KOPT-K1 (cell line): ENCODE measurements around the gene IGHMBP2.

Experiments
- H3K27ac ChIP-seq: fragments of 200-600 bp; sonication (generic); 2 replicates; pipeline ENCODE4 v1.5.1; 2016; ENCODE audit warnings: antibody characterized with exemption, mild to moderate bottlenecking, low read depth, low read length; ENCODE audit not compliant: poor library complexity, severe bottlenecking
- H3K36me3 ChIP-seq: fragments of 200-600 bp; sonication (generic); 2 replicates; pipeline ENCODE4 v1.5.1; 2017; ENCODE audit warnings: antibody characterized with exemption, mild to moderate bottlenecking, low read length, moderate library complexity; ENCODE audit not compliant: insufficient read depth
- H3K9me3 ChIP-seq: fragments of 200-600 bp; sonication (generic); 2 replicates; pipeline ENCODE4 v1.5.1; 2017; ENCODE audit warnings: antibody characterized with exemption, low read length, mild to moderate bottlenecking; ENCODE audit not compliant: insufficient read depth, poor library complexity, severe bottlenecking

The IGHMBP2 gene

DNA sequence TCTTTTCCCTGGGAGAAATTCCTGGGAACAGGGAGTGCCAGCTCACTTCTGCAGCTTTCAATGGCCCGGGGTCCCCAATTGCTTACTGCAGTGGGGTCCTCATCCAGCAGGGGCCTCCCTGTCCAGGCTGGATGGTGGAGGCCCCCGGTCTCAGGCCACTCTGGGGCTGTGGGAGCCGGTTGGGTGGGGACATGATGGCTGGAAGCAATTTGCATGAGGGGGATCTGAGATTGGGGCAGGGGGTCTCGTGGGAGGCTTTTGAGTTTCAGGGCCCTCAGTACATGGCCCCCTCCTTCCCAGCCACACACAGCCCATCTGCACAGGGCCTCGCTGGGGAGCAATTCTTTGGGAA lies 51.9 kb downstream of the IGHMBP2 start:
- Histone ChIP-seq H3K9me3 (no peaks in the 10 kb centered on the region), H3K27ac (no peak overlapping the region), H3K36me3 (no peaks in the 10 kb centered on the region)

DNA sequence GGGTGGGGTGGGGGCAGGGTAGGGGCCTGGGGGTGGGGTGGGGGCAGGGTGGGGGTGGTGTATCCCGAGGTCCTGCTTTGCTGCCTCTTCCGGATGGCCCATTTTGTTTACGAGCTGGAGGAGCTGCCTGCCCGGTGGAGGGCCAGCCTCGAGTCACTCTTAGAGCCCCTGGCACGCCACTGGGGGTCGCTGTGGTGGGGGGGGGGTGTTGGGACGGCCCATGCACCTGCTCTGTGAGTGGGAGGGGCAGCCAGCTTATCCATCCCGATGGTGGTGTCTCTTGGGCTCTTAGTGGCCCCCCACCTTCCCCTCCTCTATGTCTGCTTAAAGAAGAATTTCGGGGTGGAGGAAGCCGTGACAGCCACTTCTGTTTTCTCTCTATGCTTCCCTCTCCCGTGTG lies 52.5 kb downstream of the IGHMBP2 start:
- no peaks in the 10 kb centered on the region for H3K9me3 ChIP-seq
- no peak overlapping the region for H3K27ac ChIP-seq
- no peaks in the 10 kb centered on the region for H3K36me3 ChIP-seq

DNA sequence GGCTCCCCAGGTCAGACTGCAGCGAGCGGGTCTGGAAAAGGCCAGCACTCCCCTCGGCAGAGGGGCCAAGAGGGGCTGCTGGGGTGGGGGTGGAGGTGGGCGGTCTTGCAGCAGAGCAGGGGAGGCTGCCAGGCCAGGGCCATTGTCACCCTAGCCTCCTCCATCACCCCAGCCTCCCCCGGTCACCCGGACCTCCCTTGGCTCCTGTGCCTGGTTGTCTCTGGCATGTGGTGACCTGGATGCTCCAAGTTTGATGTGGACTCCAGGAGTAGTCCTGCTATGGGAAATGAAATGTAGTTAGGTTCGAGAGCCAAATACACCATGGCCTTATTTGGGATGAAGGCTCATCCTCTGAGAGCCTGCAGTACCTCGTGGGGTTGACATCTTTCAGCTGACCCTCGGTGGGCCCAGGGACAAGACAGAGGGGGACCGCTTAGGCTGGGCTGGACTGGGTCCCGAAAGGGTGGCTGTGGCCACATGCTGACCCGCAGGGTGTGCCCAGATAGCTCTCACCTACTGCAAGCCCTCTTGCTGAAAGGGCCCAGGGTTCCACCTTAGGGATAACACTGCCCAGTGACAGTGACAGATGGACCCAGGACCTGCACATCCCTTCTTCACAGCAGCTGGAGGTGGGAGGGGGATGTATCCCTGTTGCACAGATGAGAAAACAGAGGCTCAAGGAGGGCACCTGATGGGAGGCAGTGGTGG lies 53.0 kb downstream of the IGHMBP2 start:
- Histone ChIP-seq H3K27ac (no peak overlapping the region), H3K9me3 (no peaks in the 10 kb centered on the region), H3K36me3 (no peaks in the 10 kb centered on the region)

DNA sequence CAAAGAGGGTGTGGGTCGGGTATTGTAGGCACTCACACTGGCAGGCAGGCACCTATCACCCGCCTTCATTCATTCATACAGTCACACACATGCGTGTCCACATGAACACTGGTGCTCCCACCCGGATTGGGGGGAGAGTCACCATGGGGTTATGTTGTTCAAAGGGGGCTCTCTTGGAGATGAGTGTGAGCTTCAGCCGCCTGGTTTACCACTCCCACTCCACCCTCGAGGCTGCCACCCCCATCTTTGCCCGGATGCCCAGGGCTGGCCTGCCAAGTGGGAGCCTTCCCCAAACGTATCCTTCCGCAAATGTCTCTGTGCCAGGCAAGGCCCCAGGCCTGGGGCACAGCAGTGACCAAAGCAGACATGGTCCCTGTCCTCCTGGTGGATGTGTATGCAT lies 54.5 kb downstream of the IGHMBP2 start:
- Histone ChIP-seq H3K36me3 (no peaks in the 10 kb centered on the region), H3K27ac (no peak overlapping the region), H3K9me3 (no peaks in the 10 kb centered on the region)

DNA sequence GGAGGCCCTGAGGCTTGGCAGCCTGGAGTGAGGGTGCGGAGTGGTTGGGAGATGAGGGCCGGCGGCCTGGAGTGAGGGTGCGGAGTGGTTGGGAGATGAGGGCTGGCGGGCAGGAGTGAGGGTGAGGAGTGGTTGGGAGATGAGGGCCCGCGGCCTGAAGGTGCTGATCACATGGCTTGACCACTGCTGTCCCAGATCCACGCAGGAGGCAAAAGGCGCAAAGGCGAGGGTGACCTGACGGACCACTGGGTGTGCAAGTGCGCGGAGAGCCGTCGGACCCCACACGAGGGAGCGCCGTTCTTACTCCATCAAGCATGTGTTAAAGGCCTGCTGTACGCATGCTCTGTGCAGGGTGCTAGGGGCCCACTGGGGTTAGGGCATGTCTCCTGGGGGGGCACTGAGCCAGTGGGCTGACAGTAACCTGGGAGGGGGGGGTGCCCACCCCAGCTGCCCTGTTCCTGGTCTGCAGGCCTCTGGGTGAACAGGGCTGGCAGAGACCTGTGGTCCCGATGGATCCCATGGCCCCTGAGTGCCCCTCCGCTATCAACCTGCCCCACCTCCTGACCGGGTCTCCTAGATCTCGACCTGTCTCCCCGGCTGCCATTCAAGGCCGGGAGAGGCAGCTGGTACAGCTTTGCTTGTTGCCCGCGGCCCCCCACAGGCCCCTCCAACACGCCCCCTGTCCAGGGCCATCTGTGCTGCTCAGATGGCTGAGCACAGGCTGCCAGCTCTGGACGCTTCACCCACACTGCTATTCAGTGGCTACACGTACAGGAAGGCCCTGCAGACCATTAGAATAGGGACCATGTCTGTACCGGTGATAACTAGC lies 56.0 kb downstream of the IGHMBP2 start:
- no peaks in the 10 kb centered on the region for H3K36me3 ChIP-seq
- no peaks in the 10 kb centered on the region for H3K9me3 ChIP-seq
- H3K27ac ChIP-seq, result no peak overlapping the region

DNA sequence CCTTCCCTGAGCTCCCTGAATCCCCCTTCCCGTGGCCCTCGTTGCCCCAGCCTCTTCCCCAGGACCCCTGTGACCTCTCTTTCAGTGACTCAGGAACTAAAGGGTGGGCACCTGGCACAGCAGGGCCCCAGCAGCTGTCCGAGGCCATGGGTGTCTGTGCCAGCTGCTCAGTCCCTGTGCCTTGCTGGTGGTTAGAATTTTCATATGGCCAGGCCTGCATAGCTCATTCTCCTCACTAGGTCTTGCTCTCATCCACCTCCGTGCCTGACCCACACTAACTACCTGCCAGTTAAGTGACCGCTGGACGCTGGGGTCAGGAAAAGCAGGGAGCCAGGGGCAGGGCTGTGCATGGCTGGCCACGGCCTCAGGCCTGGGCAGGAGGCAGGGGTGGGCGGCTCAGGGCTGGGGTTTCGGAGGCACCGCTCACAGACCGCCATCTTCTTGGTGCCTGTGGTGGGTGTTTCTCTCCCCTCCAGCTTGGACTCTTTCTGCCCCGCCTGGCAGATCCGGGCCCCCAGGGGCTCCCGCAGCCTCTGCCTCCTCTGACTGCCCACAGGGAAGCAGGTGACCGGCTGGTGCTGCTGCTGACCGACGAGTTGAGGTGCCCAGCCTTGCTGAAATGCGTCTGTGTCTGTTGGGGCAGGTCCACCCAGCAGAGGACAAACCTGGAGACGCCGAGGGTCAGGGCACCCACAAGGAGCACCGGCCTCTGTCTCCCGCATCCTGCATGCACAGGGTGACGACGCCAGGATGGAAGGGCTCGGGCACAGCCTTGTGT lies 56.8 kb downstream of the IGHMBP2 start:
- Histone ChIP-seq H3K9me3 (no peaks in the 10 kb centered on the region), H3K36me3 (no peaks in the 10 kb centered on the region), H3K27ac (no peak overlapping the region)

DNA sequence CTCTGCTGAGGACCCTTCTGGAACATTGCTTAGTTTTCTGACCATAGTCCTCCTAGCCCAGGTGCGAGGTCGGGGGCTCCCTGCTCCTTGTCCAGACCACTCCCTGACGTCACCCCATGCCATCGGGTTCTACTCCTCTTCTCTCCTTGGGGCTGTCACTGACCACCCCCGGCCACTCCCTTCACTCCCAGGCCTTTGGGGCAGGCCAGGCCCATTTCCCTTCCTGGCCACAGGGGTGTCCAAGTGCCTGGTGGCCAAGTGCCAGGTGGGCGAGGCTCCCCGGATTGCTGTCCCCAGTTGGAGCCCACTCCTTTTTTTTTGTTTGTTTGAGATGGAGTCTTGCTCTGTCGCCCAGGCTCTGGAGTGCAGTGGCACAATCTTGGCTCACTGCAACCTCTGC lies 57.6 kb downstream of the IGHMBP2 start:
- Histone ChIP-seq H3K36me3 (no peaks in the 10 kb centered on the region), H3K27ac (no peak overlapping the region), H3K9me3 (no peaks in the 10 kb centered on the region)

DNA sequence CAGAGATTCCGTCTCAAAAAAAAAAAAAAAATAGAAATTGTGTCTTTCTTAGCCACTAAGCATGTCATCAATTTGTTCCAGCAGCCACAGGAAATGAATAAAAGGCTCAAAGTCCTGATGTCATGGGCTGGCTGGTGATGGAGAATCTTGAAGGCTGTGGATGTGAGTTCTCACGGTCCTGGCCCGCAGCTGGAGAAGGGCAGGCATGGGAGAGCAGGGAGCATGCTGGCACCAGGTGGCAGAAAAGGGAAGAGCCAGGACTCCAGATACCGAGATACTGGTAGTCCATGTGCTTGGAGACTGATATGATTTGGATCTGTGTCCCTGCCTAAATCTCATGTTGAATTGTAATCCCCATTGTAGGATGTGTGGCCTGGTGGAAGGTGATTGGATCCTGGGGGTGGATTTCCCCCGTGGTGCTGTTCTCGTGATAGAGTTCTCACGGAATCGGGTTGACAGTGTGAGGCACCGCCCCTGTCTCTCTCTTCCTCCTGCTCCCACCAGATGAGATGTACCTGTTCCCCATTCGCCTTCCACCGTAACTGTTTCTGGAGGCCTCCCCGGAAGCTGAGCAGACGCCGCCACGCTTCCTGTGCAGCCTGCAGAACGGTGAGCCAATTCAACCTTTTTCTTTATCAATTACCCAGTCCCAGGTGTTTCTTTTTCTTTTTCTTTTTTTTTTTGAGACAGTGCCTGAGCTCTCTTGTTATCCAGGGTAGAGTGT lies 59.0 kb downstream of the IGHMBP2 start:
- no peaks in the 10 kb centered on the region for H3K9me3 ChIP-seq
- peak overlapping the region; percentile 45 for H3K27ac ChIP-seq
- no peaks in the 10 kb centered on the region for H3K36me3 ChIP-seq

DNA sequence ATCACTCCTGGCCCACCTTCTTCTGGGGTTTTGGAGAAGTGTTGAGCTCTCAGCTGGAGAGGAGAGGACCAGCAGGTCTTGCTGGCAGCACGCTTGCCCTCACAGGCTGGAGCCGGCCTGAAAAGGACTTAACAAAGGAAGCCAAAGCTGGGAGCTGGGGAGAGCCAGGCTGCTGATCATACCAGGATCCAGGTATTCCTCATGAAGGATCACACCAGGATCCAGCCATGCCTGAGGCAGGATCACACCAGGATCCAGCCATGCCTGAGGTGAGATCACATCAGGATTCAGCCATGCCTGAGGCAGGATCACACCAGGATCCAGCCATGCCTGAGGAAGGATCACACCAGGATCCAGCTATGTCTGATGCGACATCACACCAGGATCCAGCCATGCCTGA lies 60.1 kb downstream of the IGHMBP2 start:
- no peaks in the 10 kb centered on the region for H3K9me3 ChIP-seq
- no peaks in the 10 kb centered on the region for H3K36me3 ChIP-seq
- H3K27ac ChIP-seq, result peak overlapping the region; percentile 45

DNA sequence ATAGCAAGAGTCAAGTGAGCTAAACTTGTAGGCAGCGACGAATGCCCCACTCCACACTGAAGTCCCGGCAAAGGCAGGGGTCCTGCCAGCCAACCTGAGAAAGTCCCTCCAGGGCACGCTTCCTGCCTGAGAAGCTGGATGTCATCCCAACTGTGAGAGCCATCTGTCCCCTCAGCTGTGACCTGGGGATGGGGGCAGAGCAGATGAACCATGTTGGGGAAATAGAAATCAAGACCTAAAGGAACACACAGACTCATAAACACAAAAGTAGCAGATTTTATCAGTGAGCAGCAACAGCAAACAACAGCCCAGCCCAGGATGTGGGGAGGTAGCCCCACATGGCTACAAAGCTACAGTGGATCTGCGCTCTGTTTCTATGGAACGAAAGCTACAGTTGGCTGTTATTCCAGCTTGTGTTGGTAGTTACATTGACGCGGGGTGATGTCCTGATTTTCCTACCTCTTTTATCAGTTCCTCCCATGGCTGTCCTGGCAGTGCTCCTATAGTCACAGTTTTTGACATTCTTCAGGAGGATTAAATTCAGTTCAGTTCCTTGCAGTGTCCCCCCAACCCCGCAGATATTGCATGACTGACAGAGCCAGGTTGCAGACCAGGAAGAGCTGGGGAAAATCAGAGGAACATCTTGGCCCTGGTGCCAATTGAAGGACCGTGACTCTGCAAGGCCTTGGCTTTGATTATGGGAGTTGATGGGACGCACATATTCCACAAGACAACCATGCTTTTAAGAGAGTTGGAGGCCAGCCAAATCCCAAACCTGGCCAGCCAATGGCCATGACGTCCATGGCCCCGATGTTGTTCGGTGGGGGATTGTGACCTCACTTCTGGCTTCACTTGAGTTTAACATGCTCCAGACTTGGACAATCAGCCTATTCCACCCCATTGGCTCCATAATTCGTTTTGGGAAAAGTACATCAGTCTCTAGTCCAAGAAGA lies 62.5 kb downstream of the IGHMBP2 start:
- H3K27ac ChIP-seq, result no peak overlapping the region
- no peaks in the 10 kb centered on the region for H3K9me3 ChIP-seq
- no peaks in the 10 kb centered on the region for H3K36me3 ChIP-seq

DNA sequence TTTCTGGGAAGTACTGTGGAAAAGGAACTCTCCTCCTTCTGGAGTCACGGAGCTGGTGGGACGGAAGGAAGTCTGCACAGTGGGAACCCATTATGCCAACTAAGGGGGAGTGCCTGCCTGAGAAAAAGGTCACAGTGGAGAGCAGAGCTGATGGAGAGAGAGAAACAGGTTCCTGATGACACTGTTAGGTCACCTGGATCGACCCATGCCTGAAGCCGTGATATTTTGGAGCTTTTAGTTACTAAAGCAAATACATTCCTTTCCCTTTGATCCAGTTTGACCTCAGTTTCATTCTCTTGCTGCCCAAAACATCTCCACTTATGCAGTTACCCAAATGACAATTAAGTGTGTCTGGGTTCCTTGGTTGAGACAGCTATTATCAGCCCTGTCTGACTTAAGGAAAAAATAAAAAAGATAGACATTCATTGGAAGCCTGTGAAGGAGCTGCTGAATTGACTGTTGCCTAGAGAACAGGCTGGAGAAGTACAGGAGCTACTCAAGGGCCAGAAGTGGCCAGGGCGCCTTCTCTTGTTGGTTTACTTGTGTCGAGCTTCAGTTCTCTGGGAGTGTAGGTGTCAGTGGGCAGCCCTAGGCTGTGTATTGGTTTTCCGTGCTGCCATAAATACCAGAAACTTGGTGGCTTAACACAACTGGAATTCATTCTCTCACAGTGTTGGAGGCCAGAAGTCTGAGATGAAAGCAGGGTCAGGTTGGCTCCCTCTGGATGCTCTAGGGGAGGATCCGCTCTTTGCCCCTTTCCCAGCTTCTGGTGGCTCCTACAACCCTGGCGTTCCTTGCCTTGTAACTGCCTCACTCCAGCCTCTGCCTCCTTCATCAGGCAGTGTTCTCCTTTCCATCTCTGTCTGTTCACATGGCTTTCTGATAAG lies 63.4 kb downstream of the IGHMBP2 start:
- no peak overlapping the region for H3K27ac ChIP-seq
- H3K9me3 ChIP-seq, result no peaks in the 10 kb centered on the region
- H3K36me3 ChIP-seq, result no peaks in the 10 kb centered on the region

DNA sequence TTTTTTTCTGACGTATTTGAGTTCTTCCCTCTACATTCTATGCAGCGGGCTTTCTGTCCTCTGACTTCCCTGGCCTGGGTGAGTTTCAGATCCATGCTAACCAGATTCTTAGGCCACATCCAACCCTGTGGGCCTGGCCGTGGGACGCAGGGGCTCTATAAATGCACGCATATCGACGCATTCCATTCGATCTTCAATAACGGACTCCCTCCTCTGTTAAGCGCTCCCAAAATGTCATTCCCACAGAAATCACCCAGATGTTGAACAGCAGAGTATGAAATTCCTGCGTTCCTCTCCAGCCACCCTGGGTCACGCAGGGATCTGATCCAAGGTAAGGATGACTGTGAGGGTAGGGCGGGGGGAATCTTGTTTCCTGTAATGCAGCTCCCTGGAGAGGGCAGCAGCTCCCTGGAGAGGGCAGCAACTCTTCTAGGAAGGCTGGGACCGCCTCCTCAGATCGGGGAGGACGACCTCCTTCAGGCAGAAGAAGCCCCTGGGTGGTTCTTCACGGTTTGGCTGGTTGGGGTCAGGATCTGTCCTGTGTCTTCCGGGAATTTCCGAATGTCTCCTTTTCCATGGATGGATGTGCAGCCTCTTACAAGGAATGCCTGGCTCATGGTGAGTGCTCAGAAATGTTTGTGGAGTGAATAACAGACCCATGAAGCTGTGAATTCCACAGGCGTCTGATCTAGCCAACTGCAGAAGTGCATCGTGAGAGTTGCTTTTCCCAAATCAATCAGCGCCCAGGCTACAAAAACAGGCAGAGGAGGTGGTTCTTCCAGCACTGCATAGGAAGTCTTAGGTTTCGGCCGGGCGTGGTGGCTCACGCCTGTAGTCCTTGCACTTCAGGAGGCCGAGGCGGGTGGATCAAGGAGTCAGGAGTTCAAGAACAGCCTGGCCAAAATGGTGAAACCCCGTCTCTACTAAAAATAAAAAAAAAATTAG lies 64.9 kb downstream of the IGHMBP2 start:
- H3K9me3 ChIP-seq, result no peaks in the 10 kb centered on the region
- H3K36me3 ChIP-seq, result no peaks in the 10 kb centered on the region
- H3K27ac ChIP-seq, result no peak overlapping the region
